ENCODE measurements around the gene TRABD2B.

Gene TRABD2B

DNA sequence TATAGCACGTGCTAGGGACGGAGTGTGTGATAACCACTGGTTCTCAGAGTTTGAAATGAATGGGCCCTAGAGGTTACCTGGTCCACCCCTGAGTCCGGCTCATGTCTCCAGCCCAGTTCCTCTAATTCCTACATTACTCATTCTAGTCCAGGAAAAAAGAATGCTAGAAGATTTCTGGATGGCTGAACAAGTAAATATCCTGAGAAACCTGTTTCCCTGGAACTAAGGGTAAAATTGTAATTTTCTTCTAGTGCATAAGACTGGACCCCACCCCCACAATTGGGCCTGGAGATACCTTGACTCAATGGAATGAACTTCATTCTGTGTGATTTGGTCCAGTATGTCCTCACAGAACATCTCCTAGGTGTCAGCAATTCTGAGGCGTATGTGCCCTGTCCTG is 208.4 kb downstream of the TRABD2B start:
- no peak for DNase-seq

DNA sequence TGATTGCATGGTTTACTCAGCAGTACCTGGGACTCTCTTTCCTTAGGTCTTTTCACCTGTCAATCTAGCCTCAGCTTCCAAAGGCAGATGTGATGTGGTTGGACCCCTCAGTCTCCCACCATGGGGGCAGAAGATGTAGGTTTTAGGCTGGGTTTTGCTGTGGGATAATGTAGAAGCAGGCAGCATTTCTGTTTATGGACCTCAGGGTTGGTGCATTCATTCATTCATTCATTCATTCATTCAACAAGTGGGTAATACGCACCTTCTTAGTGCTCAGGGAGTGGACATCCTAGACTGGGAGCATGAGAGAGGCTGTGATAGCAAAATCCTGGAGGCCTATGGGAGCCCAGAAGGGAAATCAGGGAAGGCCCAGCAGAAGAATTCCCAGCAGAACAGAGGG is 209.6 kb downstream of the TRABD2B start:
- no peak for DNase-seq

DNA sequence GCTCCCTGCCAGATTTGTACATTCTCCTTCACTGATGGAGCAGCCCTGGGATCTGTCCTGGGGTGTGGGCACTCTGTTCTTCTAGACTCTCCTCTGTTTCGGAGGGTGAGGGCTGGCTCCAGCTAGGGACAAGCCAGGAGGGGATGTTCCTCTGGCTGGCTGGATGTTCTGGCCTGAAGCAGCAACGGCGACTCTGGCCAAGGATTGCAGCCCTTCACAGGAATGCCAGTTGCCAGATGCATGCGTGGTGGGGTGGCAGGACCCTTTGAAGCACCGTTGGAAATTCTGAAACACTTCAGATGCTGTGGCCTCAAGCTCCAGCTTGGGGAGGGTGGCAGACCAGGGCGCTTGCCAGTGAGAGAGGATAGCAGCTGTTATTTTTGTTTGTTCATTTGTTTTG is 210.9 kb downstream of the TRABD2B start:
- no peak for DNase-seq

DNA sequence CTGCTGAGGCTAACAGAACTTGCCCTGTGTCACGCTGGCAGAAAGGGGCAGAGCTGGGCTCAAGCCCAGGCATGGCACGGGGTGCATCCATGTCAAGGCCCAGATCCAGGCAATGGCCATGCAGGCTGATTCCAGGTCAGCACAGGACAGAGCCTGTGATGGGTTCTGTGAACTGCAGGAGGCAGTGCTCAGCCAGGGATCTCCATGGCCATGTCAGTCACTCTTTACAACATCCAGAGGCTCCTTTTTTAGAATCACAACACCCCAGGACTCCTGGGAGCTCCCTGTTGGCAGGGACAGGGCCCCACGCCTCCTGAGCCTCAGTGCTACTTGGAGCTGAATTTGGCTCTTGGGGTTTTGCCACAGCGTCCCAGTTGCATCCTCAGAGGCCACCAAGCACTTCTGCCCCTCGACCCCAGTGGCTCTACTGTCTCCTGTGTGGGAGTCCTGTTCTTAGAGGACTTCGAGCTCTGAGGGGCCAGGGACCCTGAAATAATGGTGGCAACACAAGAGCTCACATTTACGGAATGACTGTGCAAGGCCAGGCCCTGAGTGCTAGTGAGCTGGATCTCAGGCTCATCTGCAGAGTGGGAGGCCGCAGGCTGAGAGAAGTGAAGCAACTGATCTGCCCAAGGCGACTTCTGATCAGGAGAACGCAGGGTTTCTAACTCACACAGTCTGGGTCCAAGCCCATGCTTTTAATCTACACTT is 211.5 kb downstream of the TRABD2B start:
- DNase-seq: no peak

DNA sequence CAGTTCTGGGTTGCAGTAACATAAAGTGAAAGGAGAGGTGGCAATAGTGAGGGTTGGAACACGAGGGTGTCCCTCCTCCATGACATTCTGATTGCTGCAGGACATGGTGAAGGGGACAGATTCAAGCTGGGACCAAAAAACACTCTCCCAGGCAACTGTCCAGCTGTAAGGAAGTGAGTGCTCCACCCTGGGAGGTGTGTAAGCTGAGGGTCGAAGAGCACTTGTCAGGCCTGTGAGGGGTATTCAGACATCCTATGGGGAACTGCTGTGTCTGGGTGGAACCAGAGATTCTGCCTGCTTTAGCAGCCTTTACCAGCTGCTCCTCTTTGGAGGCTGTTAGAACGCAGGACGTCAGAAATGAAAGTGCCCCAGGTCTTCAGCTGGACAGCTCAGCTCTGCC is 212.1 kb downstream of the TRABD2B start:
- no peak for DNase-seq

DNA sequence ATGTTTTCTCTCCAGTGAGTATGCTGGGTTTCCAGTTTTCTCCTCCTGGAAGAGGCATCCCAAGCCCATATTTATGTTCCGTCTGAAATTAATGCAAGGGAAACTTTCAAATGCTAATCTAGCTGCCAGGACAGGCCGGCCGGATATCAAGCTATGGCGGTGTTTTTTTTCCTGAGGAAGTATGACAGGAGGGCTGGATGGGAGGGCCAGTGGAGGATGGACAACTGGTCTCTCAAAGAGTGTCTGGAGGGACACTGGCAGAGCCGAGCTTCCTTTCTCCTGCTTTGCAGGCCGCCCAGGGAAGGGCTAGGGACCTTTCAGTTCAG is 212.7 kb downstream of the TRABD2B start:
- no peak for DNase-seq

DNA sequence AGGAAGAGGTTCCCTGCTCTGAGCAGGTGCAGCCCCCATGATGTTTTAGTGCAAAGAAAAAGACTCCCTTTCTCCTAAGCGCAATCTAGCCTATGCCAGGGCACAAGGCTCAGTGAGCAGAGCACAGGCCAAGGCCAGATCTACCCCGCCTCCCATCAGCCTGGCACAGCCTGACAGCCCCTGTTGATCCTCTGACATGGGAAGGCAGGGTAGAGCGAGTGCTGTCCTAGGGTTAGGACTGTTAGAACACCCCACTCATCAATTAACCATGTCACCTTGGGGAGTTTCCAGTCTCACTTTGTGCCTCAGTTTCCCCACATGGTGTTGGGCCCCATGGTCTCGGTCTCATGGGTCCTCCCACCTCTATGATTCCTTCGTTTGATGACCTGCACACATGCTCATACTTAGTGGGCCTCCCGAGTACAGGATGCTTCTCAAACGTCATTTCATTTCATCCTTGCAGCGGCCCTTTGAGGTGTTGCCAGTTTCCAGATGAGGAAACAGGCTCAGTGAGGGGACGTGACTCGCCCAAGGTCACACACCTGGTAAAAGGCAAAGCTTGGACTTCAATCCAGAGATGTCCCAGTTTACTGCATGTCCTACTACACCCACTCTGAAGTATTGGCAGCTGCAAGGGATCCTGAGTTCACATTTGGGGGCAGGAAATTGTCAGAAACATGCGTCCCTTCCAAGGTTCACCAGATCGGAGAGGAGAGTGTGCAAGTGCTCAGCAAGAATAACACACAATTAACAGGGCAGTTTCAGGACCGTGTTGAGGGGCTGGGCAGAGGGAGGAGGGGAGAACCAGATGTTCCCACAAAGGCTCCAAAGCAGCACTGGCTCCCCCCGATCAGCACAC is 213.3 kb downstream of the TRABD2B start:
- no peak for DNase-seq

DNA sequence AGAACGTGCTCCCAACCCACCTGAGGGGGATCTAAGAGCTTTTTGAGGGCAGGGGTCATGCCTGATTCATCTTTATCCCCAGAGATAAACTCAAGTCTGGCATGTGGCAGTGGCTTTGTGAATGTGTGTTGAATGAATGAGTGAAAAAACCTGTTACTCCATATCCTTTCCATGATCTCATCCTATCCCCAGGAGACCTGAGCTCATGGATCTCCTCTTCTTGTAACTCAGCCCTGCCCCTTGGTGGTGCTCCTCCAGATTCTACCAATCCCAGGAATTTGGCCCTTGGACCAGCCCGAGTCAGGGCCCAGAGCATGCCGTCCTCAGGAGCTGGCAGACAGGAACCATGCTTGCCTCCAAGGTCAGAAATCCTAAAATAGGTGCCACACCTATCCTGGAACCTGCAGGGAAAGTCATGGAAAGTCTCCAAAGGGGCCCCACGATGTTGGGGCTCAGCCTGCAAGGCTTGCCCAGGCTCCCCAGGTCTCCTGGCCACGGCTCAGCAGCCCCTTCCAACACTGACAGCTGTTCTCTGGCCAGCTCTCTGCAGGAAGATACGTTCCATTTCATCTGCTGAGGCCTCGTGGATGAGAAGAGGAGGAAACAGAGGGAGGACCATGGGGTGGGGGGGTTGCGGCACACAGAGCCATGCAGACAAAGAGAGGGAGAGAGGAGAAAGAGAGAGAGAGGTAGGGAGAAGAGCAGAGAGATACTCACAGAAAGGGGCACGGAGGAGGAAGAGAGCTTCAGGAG is 214.6 kb downstream of the TRABD2B start:
- DNase-seq: no peak

DNA sequence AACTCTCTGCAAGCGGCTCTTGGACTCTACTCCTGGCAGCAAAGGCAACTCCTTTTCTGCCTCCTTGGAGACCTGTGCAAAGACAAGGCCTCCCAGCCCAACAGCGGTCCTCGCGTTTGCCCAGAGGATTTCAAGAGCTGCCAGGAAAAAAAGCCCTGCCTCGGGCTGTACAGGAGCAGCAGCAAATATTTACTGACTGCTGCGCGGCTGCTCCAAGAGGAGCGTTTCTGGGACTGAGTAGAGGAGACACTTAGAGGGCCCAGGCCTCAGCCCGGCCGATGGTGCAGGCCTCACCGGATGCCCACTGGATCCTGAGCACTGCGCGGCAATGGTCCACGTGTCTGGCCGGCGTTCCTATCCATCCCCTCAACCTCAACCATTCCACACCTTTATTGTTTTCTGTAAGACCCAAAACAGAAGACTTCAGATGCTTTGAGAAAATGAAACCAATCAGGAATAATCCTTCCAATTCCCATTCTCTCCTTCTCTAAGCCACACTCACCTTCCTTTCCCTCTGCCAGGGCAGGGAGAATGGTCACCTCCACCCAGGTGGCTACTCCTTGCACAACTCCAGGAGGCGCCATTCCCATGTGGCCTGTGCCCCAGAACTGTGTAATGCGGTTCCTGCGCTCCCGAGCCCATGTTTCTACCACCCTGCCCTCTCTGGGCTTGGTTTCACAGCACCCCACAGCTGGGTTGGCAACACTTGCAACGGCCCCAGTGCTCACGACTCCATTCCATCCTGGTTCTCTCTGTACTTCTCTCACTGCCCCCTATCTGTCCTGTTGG is 215.8 kb downstream of the TRABD2B start:
- no peak for DNase-seq

DNA sequence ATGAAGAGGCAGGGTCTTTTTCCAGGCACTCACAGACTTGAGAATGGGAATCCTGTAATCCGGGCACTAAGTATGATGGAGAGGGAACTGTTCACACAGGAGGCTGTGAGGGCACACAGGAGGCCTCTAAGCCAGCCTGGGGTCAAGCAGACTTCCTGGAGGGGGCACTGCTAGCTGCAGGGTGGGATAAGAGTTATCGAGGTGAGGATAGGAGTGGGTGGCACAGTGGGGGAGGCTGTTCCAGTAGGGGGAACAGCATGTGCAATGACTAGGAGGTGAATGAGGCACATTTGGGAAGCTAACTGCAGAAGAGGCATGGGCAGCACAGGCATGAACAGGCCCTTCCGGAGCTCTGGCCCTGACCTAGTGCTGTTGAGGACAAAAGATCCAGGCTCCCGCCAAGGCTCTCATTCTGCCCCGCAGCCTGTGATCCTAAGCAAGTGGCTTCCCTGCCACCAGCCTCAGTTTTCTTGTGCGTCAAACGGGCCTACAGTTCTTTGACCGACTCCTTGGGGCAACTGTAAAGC is 216.7 kb downstream of the TRABD2B start:
- DNase-seq: no peak

DNA sequence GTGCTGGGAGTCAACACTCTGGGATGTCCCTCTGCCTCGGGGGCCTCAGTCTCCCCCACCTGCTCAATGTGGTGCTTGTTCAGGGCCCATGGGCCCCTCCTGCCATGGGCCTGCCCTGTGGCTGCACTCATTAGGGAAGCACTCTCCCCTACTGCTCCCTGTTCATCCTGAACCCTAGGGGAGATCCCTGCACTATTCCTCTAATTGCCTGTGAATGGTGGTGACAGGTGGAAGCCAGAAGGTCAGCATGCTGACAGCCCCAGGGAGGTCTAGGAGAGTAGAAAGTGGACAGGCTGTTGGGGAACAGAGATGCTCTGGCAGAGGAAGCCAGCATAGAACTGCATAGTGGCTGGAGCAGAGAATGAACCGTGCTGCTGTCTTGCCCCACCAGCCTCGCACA is 217.6 kb downstream of the TRABD2B start:
- DNase-seq: no peak

DNA sequence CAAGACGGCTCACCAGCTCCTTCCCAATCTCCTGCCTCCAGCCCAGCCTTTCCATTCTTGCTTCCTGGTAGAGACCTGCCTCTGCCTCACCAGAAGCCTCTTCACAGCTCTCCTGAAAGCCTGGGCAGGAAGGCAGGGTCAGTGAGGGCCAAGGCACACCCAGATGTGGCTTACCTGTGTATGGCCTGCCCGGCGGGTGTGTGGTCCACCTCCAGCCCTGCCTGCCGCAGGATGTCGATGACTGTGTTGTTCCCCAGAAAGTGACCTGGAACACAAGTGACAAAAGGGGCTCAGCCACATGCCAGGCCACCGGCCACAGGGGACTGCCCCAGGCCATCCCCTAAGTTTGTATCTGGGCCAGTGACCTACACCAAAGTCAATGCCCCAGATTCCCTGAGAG is 218.9 kb downstream of the TRABD2B start:
- DNase-seq: no peak

DNA sequence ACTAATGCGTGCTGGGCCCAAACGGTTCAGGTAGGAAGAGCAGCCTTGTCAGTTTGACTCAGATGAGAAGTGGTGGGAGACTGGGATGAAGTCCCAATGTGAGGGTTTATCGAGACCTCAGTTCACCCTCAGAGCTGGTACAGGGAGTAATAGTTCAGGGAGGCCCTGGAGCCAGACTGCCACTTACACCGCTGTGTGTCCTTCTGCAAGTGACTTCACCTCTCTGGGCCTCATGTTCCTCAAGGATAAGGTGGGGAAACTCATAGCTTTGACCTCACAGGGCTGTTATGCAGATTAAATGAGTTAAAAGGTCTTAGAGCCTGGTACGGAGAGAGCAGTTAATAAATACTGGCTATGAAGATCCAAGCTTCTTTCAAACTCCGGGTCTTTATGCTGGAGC is 219.9 kb downstream of the TRABD2B start:
- DNase-seq: no peak

DNA sequence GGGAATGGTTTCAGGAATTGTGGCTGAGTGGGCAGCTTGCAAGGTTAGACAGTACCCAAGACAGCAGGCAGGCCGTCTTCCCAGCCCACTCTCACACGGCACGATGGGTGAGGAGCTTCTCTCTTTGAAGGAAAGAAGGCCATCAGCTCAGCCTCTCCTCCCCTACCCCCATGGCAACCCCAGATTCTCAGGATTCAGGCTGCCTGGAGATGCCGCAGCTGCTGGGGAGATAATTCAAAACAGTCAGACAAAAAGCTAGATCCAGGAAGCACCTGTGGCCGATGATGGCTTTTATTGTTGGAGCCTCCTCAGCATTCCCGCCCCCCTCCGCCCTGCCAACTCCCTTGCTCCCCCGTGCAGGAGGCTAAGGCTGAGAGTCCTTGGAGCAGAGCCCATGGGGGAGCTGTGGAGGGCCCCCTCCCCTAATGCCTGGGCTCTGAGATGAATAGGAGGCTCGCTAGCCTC is 220.5 kb downstream of the TRABD2B start:
- DNase-seq: no peak

DNA sequence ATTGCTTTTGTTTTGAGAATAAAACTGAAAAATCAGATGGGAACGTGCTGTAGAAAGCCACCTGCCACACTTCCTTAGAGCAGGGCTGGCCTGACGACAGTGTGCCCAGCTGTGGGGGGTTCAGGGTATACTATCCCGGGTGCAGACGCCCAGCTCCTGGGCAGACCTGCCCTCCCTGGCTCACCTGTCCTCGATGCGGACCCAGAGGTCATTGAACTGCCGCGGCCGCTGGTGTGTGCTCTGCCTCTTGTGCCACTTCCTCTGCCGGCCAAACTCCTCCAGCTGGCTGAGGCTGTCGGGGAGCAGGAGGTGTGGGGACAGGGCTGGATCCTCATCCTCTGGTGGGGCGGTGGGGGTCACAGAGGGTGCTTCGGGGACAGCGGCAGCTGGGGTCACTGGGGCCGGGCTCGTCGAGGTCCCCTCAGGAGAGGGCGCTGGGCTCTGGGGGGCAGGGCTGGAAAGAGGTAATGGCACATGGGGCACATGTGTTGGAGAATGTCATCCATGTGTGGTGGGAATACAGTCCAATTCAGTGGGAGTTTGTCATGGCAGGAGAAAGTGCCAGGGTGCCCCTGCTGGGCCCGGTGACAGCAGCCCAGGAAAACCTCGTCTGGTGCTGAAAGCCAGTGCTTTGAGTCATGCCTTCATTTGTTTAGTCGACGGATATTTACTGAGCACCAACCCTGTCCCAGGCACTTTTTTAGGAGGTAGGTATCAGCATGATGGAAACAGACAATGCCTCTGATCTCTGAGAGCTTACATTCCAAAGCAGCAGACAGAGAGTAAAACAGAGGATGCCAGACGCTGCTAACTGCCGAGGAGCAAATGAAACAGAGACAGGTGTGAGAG is 222.0 kb downstream of the TRABD2B start:
- no peak for DNase-seq

DNA sequence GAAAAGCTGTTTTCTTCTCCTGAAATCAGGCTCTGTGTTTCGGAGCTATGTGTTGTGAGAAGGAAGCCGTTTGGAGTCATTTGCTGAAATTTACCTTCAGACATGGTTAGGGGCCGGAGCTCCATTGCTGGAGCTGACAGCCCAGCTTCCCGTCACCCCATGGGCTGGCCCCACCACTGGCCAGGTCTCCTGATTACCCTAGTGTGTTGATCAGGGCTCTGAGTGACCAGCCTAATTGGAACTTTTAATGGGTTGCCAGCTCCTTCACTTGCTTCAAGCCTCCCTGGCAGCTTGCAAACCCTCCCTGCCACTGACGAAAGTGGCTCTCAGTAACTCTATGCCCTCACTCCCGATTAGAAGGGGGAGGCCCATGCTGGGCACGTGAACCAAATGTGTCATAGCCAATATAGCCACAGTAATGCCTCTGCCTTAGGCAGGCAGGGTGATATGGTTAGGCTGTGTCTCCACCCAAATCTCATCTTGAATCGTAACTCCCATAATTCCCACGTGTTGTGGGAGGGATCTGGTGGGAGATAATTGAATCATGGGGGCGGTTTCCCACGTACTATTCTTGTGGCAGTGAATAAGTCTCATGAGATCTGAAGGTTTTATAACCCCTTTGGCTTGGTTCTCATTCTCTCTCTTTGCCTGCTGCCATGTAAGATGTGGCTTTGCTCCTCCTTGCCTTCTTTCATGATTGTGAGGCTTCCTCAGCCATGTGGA is 224.1 kb downstream of the TRABD2B start:
- no peak for DNase-seq

DNA sequence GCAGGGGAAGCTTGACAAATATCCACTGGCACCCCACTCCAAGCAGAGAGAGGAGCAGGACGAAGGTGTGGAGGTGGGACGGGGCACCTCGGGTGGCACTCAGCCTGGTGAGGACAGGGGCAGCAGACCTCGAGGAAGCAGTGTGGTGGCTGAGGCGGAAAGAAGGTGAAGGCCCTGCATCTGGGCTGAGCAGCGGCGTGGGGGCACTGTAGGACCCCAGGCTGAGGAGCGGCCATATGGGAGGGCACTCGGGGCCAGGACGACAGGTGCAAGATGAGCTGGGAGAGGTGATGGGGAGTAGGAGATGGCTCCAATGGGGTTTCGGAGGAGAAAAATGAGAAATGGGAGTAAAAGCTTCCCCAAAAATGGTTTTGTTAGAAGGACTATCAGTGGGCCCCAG is 224.9 kb downstream of the TRABD2B start:
- DNase-seq: no peak

DNA sequence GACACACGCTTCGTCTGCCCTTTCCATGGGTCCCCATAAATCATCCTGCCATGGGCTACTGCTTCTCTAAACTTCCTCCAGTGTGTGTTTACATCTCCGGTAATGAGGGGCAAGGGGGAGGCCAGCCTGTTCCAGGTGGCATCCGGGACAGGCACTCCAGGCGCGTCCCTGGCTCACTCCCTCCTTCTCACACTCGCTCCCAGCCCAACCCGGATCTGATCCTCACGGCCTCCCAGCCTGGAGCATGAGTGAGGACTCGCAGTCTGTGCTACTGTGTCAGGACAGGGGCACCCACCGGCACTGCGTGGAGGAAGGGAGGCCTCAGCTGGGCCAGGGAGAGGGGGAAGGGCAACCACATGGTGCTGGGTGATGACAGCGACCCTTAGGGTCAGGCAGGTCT is 225.4 kb downstream of the TRABD2B start:
- DNase-seq: no peak

DNA sequence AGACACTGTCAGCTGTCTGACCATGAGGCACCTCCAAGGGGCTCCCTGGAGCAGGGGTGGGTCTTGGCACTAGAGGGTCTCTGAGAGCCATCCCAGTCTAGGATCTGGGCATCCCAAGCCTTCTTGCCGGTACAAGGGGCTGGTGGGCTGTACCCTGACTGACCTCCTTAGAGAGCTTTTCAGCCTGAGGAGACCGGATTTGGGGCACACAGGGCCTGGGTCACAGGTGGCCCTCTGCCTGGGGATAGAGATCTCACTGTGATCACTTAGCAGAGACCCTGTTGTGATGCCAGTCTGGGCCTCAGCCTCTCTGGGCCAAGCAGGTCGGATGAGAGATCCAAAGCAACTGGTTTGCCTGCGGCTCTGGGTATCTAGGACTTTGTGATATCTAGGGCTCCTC is 227.2 kb downstream of the TRABD2B start:
- no peak for DNase-seq

DNA sequence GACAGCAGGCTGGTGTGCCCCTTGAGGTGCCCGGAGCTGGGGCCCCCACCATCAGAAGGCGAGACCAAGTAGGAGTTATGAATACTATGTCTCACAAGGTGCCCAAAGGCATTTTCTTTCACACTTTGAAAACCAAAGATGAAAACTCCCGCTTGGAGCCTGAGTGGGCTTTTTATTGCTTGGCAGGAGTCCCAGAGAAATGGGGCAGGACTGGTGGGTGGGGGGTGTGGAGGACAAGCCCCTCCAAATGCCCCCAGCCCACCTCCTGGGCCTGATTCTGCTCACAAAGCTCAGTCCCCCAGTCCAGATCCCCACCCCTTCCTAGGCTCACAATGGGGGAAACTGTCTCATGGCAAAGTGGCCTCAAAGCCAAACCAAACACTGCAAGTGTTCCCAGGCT is 227.9 kb downstream of the TRABD2B start:
- no peak for DNase-seq

DNA sequence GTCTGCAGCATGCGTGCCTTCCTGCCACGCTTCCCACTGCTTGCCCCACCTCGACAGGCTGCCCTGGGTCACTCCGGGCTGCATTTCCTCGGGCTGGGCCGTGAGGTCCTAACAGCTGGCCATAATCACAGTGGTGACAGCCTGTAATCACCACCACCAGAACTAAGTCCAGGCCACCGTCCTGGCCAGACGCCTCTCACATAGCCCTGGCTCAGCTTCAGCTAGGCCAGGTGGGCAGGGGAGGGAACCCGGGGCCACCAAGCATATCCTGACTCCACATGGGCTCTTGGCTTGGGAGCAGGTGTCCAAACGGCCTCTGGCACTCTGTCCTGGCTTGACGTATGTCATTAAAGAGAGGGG is 229.5 kb downstream of the TRABD2B start:
- no peak for DNase-seq
